Mucosa of rectum (tissue), 2 donors: ENCODE results near the gene EFEMP2.
A peak's percentile ranks its signal among the peaks of the same experiment; 100 is the strongest.

Experiments
- H3K27ac ChIP-seq, 2 donors: one replicate each; pipeline ENCODE4 v1.7.0; 2013; ENCODE audit warnings: inconsistent platforms in 2 of 2, low read depth in 2 of 2, low read length in 2 of 2
- H3K27me3 ChIP-seq, 2 donors: one replicate each; pipeline ENCODE4 v1.7.0; 2013; ENCODE audit warnings: low read length in 2 of 2; ENCODE audit not compliant: control insufficient read depth in 2 of 2, insufficient read depth in 2 of 2
- H3K36me3 ChIP-seq, 2 donors: one replicate each; pipeline ENCODE4 v1.7.0; 2013; ENCODE audit warnings: low read length in 2 of 2; ENCODE audit not compliant: control insufficient read depth in 2 of 2, insufficient read depth in 2 of 2
- H3K4me1 ChIP-seq, 2 donors: one replicate each; pipeline ENCODE4 v1.7.0; 2013; ENCODE audit warnings: low read length in 2 of 2, mild to moderate bottlenecking in 1 of 2; ENCODE audit not compliant: control insufficient read depth in 2 of 2, insufficient read depth in 2 of 2
- H3K4me3 ChIP-seq, 2 donors: one replicate each; pipeline ENCODE4 v1.7.0; 2013; ENCODE audit warnings: low read length in 2 of 2
- H3K9ac ChIP-seq, 2 donors: one replicate each; pipeline ENCODE4 v1.7.0; 2013; ENCODE audit warnings: low read length in 2 of 2, low read depth in 1 of 2, mild to moderate bottlenecking in 1 of 2
- H3K9me3 ChIP-seq, 2 donors: one replicate each; pipeline ENCODE4 v1.7.0; 2013; ENCODE audit warnings: low read length in 2 of 2; ENCODE audit not compliant: control insufficient read depth in 2 of 2
- donor health status: healthy.
- donor health status: Normal muscosa, but diverticular disease.

The EFEMP2 gene

DNA sequence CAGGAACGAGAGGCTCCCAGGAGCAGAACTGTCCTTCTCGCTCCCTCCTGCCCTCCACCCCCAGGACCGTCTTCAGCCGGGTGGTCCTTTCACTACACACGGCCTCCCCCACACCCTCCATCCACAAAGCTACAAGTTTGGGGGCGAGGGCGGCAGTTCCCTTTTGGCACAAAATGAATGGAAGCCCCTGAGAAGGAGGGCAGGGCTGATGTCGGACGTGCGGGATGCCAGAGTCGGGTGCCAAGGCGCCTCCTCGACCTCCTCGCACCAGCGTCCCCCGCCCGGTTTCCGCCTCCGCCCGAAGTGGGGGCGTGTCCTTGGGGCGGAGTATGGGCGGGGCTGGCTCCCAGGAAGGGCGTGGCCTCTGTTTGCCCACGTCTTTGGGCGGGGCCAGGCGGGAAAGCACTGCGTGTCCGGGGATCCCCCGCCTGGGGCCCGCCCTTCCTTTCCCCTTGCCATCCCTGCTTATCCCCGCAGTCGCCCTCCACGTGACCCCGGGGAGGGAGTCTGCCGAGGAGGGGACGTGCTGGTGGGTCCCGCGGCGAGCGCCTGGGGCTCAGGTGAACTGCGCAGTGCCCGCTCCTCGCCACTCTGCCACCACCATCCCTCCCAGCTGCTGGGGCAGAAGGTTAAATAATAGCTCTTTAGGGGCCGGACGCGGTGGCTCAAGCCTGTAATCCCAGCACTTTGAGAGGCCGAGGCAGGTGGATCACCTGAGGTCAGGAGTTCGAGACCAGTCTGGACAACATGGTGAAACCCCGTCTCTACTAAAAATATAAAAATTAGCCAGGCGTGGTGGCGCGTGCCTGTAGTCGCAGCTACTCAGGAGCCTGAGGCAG is 937 bp upstream of the EFEMP2 start:
- H3K9me3 ChIP-seq, result no peaks in the 10 kb centered on the region
- peak overlapping the region; percentile 79 to 82 for H3K9ac ChIP-seq
- H3K27me3 ChIP-seq, result no peaks in the 10 kb centered on the region
- no peaks in the 10 kb centered on the region for H3K36me3 ChIP-seq
- peak overlapping the region; percentile 64 to 75 for H3K4me3 ChIP-seq
- peaks cover 13 to 16% of the 10 kb centered on the region in 2 donors for H3K4me1 ChIP-seq
- peak overlapping the region; percentile 48 to 77 for H3K27ac ChIP-seq

GRCh38 chr11:65871811-65872548 is 620 bp downstream of the EFEMP2 start:
- no peaks in the 10 kb centered on the region for H3K9me3 ChIP-seq
- no peaks in the 10 kb centered on the region for H3K27me3 ChIP-seq
- peak overlapping the region; percentile 48 to 77 for H3K27ac ChIP-seq
- no peaks in the 10 kb centered on the region for H3K36me3 ChIP-seq
- H3K4me3 ChIP-seq, result peak overlapping the region; percentile 24 to 56
- H3K4me1 ChIP-seq, result peaks cover 13 to 16% of the 10 kb centered on the region in 2 donors
- peak overlapping the region; percentile 31 to 32 for H3K9ac ChIP-seq

DNA sequence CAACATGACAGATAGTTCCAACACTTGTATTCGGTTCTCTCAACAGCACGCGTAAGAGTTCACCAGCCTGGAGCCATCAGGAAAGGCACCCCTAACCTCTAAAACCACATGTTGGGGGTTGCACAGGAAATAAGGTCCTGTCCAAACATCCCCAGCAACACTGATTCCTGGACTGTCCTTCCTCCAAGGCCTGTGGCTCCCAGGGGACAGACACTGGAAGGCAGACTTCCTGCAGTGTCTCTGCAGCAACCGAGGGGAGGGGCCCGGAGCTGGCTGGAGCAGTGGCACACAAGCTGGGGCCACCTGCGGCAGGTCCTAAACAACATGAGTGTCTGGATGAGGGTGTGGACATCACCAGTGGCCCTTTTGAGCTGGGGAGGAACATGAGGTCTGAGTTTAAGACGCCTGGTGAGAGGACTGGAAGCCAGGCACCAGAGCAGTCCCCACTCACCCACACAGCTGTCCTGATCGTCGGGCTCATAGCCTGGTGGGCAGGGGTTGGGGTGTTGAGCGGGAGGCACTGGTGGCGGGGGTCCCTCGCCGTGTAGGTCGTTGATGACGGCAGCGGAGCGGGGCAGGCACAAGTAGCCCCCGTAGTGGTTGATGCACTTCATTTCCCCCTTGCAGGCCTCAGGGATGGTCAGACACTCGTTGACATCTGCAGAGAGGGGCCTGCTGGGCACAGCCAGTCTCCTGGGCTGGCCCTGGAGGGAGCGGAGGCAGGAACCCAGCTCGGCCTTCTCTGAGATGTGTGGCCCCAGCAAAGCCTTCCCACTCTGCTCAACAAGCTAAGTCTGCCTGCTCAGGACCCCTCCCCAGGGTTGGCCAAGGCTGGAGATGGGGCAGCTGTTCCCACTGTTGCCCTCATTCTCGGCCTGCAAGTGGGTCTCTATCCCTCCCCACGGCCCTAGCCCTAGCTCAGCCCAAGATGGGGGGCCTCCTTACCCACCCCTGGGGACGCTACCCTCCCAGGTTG is 1.6 kb downstream of the EFEMP2 start:
- Histone ChIP-seq H3K36me3 (peaks cover under 1 to 5% of the 10 kb centered on the region in 2 donors), H3K27ac (peak overlapping the region in 1 of 2 donors; percentile 77)

DNA sequence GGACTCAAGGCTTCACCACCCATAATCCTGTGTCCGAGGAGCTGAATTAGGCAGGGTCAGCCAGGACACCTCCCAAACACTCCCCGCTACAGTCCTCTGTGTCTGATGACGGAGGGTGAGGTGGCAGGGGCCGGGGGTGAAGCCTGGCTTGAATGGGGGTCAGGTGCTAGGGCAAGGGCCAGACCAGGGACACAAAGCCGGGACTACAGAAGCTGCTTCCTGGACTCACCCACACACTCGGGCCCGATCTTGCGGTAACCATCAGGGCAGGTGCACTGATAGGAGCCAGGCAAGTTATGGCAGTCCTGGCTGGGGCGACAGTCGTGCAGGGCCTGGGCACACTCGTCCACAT is 2.3 kb downstream of the EFEMP2 start:
- H3K36me3 ChIP-seq, result peaks cover 7 to 9% of the 10 kb centered on the region in 2 donors
- no peak overlapping the region for H3K9ac ChIP-seq
- H3K27me3 ChIP-seq, result no peaks in the 10 kb centered on the region
- H3K27ac ChIP-seq, result no peak overlapping the region
- H3K4me1 ChIP-seq, result peaks cover 13 to 16% of the 10 kb centered on the region in 2 donors
- no peaks in the 10 kb centered on the region for H3K9me3 ChIP-seq
- H3K4me3 ChIP-seq, result no peak overlapping the region

More for the DNA sequence above, 1.6 kb downstream of the EFEMP2 start:
- H3K4me1 ChIP-seq, result peaks cover 13 to 16% of the 10 kb centered on the region in 2 donors
- peak overlapping the region in 1 of 2 donors; percentile 56 for H3K4me3 ChIP-seq
- peak overlapping the region in 1 of 2 donors; percentile 32 for H3K9ac ChIP-seq
- H3K9me3 ChIP-seq, result no peaks in the 10 kb centered on the region
- no peaks in the 10 kb centered on the region for H3K27me3 ChIP-seq

GRCh38 chr11:65869643-65870306 is 2.8 kb downstream of the EFEMP2 start:
- Histone ChIP-seq H3K4me1 (peaks cover 13 to 16% of the 10 kb centered on the region in 2 donors), H3K27me3 (no peaks in the 10 kb centered on the region), H3K4me3 (no peak overlapping the region), H3K36me3 (peaks cover 12 to 14% of the 10 kb centered on the region in 2 donors), H3K9ac (no peak overlapping the region), H3K9me3 (no peaks in the 10 kb centered on the region), H3K27ac (no peak overlapping the region)

DNA sequence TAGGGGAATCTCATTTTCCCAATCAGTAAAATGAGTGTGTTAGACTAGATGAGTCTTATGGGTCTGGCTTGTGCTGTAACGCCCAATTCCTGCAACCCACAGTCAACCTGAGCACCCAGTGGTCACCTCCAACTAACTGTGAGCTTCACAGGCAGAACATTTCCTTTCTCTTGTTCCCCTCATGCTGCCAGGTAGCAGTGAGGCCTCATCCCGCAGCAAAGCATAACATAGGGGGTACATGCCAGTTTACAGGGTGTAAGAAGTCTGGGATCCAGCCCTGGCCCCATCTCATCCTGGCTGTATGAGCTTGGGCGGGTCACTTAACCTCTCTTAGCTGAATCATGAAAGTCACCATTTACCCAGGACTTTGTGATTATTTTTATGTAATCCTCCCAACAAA is 3.7 kb downstream of the EFEMP2 start:
- Histone ChIP-seq H3K27ac (no peak overlapping the region), H3K36me3 (peaks cover 21 to 23% of the 10 kb centered on the region in 2 donors), H3K9ac (no peak overlapping the region), H3K4me1 (peaks cover 13 to 16% of the 10 kb centered on the region in 2 donors), H3K27me3 (no peaks in the 10 kb centered on the region), H3K4me3 (no peak overlapping the region), H3K9me3 (no peaks in the 10 kb centered on the region)

- H3K36me3 ChIP-seq, result peaks cover 28 to 30% of the 10 kb centered on the region in 2 donors
- H3K9ac ChIP-seq, result no peak overlapping the region
- H3K9me3 ChIP-seq, result no peaks in the 10 kb centered on the region
- no peaks in the 10 kb centered on the region for H3K27me3 ChIP-seq
- no peak overlapping the region for H3K4me3 ChIP-seq
- H3K27ac ChIP-seq, result no peak overlapping the region
- H3K4me1 ChIP-seq, result peaks cover 11 to 12% of the 10 kb centered on the region in 2 donors
Observed at GRCh38 chr11:65868076-65868667, 4.4 kb downstream of the EFEMP2 start.

DNA sequence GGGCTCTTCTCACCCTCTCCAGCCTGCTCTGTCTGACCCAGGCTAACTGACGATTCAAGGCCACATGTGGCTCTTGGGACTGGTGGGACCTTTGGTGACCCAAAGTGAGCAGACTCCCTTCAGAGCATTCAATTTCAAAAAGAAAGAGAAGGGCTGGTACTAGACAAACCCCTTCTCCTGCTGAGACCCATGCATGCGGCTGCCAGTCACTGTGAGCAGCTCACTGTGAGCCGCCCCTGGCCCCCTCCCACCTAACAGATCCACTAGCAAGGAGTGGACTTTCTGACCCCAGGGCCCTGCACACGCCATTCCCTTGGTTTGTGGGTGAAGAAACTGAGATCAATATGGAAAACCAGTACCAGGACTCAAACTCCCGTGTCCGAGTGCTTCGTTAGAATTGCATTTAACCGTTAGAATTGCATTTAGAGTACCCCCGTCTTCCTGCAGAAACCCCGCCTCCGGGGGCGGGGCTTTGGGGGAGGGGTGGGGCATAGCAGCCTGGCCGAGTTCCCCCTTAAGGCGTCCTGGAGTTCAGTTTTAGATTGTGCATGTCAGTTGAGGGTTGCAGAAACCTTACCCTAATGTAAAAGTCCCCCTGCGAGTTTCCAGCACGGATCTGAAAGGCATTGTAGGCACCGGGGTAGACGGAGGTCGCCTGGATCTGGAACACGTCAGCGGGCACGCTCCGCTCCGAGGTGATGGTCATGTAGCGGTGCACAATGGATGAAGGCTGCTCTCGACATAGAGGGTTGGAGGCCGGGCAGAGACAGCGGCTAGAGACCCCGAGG is 5.1 kb downstream of the EFEMP2 start:
- Histone ChIP-seq H3K9ac (no peak overlapping the region), H3K36me3 (peaks cover 32 to 37% of the 10 kb centered on the region in 2 donors)

More for the DNA sequence above, 5.1 kb downstream of the EFEMP2 start:
- peaks cover 7 to 10% of the 10 kb centered on the region in 2 donors for H3K4me1 ChIP-seq
- no peak overlapping the region for H3K27ac ChIP-seq
- no peaks in the 10 kb centered on the region for H3K9me3 ChIP-seq
- no peak overlapping the region for H3K4me3 ChIP-seq
- no peaks in the 10 kb centered on the region for H3K27me3 ChIP-seq
